Measurements from ENCODE around the gene HES2. TPM values are rescaled to one million over a fixed set of nuclear protein-coding genes. Genes with fewer than 3 reads are reported as not detected.

Gene HES2
- polyA plus RNA-seq, 1 donor from 2014 or later = not detected

DNA sequence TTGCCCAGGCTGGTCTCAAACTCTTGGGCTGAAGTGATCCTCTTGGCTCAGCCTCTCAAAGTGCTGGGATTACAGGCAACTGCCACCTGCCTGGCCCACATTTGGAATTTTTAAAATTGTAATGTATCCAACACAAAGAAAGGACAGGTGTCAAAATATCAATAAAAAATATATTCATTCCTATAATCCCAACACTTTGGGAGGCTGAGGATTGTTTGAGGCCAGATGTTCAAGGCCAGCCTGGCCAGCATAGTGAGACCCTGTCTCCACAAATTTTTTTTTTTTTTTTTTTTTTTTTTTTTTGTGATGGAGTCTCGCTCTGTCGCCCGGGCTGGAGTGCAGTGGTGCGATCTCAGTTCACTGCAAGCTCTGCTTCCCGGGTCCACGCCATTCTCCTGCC, 10.0 kb downstream of the HES2 start:
- Histone ChIP-seq H3K4me3 (ENCODE audit: low read length) (no peak overlapping the region), H4K20me1 (ENCODE audit: insufficient read depth) (no peaks in the 10 kb centered on the region), H3K9me3 (ENCODE audit: low read length) (no peaks in the 10 kb centered on the region), H3K27ac (ENCODE audit: low read length) (no peak overlapping the region), H3K36me3 (ENCODE audit: insufficient read depth, low read length) (no peaks in the 10 kb centered on the region), H3K79me2 (replicated peaks; ENCODE audit: insufficient read depth, low read length) (no peaks in the 10 kb centered on the region), H3F3A (ENCODE audit: insufficient read depth, low read length, poor library complexity, severe bottlenecking) (no peaks in the 10 kb centered on the region), H3K9me2 (ENCODE audit: insufficient read depth, low read length) (no peaks in the 10 kb centered on the region), H3K27me3 (ENCODE audit: insufficient read depth, low read depth, low read length) (peaks cover 14% of the 10 kb centered on the region), H2AFZ (ENCODE audit: low read depth, low read length) (no peak overlapping the region), H3K4me2 (ENCODE audit: low read length) (no peak overlapping the region), H3K9ac (ENCODE audit: low read length) (no peak overlapping the region)
- TF ChIP-seq, protein P1, sequence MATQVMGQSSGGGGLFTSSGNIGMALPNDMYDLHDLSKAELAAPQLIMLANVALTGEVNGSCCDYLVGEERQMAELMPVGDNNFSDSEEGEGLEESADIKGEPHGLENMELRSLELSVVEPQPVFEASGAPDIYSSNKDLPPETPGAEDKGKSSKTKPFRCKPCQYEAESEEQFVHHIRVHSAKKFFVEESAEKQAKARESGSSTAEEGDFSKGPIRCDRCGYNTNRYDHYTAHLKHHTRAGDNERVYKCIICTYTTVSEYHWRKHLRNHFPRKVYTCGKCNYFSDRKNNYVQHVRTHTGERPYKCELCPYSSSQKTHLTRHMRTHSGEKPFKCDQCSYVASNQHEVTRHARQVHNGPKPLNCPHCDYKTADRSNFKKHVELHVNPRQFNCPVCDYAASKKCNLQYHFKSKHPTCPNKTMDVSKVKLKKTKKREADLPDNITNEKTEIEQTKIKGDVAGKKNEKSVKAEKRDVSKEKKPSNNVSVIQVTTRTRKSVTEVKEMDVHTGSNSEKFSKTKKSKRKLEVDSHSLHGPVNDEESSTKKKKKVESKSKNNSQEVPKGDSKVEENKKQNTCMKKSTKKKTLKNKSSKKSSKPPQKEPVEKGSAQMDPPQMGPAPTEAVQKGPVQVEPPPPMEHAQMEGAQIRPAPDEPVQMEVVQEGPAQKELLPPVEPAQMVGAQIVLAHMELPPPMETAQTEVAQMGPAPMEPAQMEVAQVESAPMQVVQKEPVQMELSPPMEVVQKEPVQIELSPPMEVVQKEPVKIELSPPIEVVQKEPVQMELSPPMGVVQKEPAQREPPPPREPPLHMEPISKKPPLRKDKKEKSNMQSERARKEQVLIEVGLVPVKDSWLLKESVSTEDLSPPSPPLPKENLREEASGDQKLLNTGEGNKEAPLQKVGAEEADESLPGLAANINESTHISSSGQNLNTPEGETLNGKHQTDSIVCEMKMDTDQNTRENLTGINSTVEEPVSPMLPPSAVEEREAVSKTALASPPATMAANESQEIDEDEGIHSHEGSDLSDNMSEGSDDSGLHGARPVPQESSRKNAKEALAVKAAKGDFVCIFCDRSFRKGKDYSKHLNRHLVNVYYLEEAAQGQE (IDR thresholded peaks at IDR 0.05; ENCODE audit: borderline replicate concordance) = no peak
- TF ChIP-seq SMC3 (conservative IDR thresholded peaks at IDR 0.05; ENCODE audit: poor library complexity) (no peak), TAF1 (IDR thresholded peaks at IDR 0.05; ENCODE audit: low read depth) (no peak), EZH2 (IDR thresholded peaks at IDR 0.05; ENCODE audit: borderline replicate concordance, insufficient read depth, low read length, poor library complexity, severe bottlenecking) (no peak), POLR2AphosphoS5 (IDR thresholded peaks at IDR 0.05) (no peak), EP300 (conservative IDR thresholded peaks at IDR 0.05; ENCODE audit: poor library complexity, severe bottlenecking) (no peak), MXI1 (conservative IDR thresholded peaks at IDR 0.05; ENCODE audit: poor library complexity, severe bottlenecking) (no peak), RAD21 (conservative IDR thresholded peaks at IDR 0.05) (no peak)
- TF ChIP-seq, protein P2, sequence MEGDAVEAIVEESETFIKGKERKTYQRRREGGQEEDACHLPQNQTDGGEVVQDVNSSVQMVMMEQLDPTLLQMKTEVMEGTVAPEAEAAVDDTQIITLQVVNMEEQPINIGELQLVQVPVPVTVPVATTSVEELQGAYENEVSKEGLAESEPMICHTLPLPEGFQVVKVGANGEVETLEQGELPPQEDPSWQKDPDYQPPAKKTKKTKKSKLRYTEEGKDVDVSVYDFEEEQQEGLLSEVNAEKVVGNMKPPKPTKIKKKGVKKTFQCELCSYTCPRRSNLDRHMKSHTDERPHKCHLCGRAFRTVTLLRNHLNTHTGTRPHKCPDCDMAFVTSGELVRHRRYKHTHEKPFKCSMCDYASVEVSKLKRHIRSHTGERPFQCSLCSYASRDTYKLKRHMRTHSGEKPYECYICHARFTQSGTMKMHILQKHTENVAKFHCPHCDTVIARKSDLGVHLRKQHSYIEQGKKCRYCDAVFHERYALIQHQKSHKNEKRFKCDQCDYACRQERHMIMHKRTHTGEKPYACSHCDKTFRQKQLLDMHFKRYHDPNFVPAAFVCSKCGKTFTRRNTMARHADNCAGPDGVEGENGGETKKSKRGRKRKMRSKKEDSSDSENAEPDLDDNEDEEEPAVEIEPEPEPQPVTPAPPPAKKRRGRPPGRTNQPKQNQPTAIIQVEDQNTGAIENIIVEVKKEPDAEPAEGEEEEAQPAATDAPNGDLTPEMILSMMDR (IDR thresholded peaks at IDR 0.05; ENCODE audit: poor library complexity, severe bottlenecking) = no peak

DNA sequence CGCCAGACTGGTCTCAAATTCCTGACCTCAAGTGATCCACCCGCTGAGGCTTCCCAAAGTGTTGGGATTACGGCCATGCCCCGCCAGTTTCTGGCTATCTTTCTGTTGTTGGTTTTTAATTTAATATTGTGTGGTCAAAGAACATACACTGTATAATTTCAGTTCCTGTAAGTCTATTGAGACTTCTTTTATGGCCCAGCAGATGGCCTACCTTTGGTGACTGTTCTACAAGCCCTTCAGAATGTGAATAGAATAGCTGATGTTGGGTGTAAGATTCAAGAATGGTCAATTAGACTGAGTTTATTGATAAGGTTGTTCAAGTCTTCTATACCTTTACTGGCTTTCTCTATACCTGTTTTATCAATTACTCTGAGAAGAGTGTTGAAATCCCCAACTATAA, 10.7 kb downstream of the HES2 start:
- H3K36me3 ChIP-seq (ENCODE audit: insufficient read depth, low read length) = no peaks in the 10 kb centered on the region
- H3F3A ChIP-seq (ENCODE audit: insufficient read depth, low read length, poor library complexity, severe bottlenecking) = no peaks in the 10 kb centered on the region
- H4K20me1 ChIP-seq (ENCODE audit: insufficient read depth) = no peaks in the 10 kb centered on the region
- no peaks in the 10 kb centered on the region for H3K9me2 ChIP-seq (ENCODE audit: insufficient read depth, low read length)
- H3K9me3 ChIP-seq (ENCODE audit: low read length) = no peaks in the 10 kb centered on the region
- no peak overlapping the region for H2AFZ ChIP-seq (ENCODE audit: low read depth, low read length)
- H3K4me2 ChIP-seq (ENCODE audit: low read length) = no peak overlapping the region
- TF ChIP-seq EZH2 (IDR thresholded peaks at IDR 0.05; ENCODE audit: borderline replicate concordance, insufficient read depth, low read length, poor library complexity, severe bottlenecking) (no peak), POLR2AphosphoS5 (IDR thresholded peaks at IDR 0.05) (no peak), RAD21 (conservative IDR thresholded peaks at IDR 0.05) (no peak), TAF1 (IDR thresholded peaks at IDR 0.05; ENCODE audit: low read depth) (no peak), EP300 (conservative IDR thresholded peaks at IDR 0.05; ENCODE audit: poor library complexity, severe bottlenecking) (no peak), MXI1 (conservative IDR thresholded peaks at IDR 0.05; ENCODE audit: poor library complexity, severe bottlenecking) (no peak), SMC3 (conservative IDR thresholded peaks at IDR 0.05; ENCODE audit: poor library complexity) (no peak)
- TF ChIP-seq, protein P2 (IDR thresholded peaks at IDR 0.05; ENCODE audit: poor library complexity, severe bottlenecking) = no peak
- TF ChIP-seq, protein P1 (IDR thresholded peaks at IDR 0.05; ENCODE audit: borderline replicate concordance) = no peak
- no peak overlapping the region for H3K4me3 ChIP-seq (ENCODE audit: low read length)
- H3K27me3 ChIP-seq (ENCODE audit: insufficient read depth, low read depth, low read length) = peaks cover 12% of the 10 kb centered on the region
- no peak overlapping the region for H3K9ac ChIP-seq (ENCODE audit: low read length)
- H3K79me2 ChIP-seq (replicated peaks; ENCODE audit: insufficient read depth, low read length) = no peaks in the 10 kb centered on the region
- no peak overlapping the region for H3K27ac ChIP-seq (ENCODE audit: low read length)
